HepG2 (cell line): Measurements from ENCODE around the gene GUCY1A2. TPM values are rescaled to one million over a fixed set of nuclear protein-coding genes. Genes with fewer than 3 reads are reported as not detected.

Experiments used
- ARNTL ChIP-seq: sonication (generic); formaldehyde crosslinking; IDR thresholded peaks from 2 replicates; pipeline ENCODE4 v1.4.0; 2020; ENCODE audit warnings: mild to moderate bottlenecking, missing genetic modification reagents
- JARID2 ChIP-seq: sonication (generic); formaldehyde crosslinking; IDR thresholded peaks from 2 replicates; pipeline ENCODE4 v1.8.1; 2023; ENCODE audit warnings: missing genetic modification reagents, inconsistent platforms; ENCODE audit not compliant: insufficient replicate concordance
- JDP2 ChIP-seq: sonication (generic); formaldehyde crosslinking; IDR thresholded peaks from 2 replicates; pipeline ENCODE4 v1.8.1; 2022; ENCODE audit warnings: missing genetic modification reagents, borderline replicate concordance
- MED1 ChIP-seq: sonication (generic); formaldehyde crosslinking; IDR thresholded peaks from 2 replicates; pipeline ENCODE4 v1.4.0; 2020; ENCODE audit warnings: missing genetic modification reagents
- MZF1 ChIP-seq: sonication (generic); formaldehyde crosslinking; IDR thresholded peaks from 2 replicates; pipeline ENCODE4 v1.8.1; 2023; ENCODE audit warnings: mild to moderate bottlenecking, missing genetic modification reagents, borderline replicate concordance
- PAF1 ChIP-seq: IDR thresholded peaks from 2 replicates; pipeline ENCODE4 v1.6.1; 2016; ENCODE audit warnings: missing genetic modification reagents, missing compliant biosample characterization
- TRIM24 ChIP-seq: sonication (generic); formaldehyde crosslinking; IDR thresholded peaks from 2 replicates; pipeline ENCODE4 v1.8.0; 2022; ENCODE audit warnings: mild to moderate bottlenecking, missing genetic modification reagents
- ZNF335 ChIP-seq: sonication (generic); formaldehyde crosslinking; IDR thresholded peaks from 2 replicates; pipeline ENCODE4 v1.4.0; 2020; ENCODE audit warnings: missing genetic modification reagents
- ZNF878 ChIP-seq: sonication (generic); formaldehyde crosslinking; IDR thresholded peaks from 2 replicates; pipeline ENCODE4 v1.8.1; 2023; ENCODE audit warnings: mild to moderate bottlenecking, missing genetic modification reagents, moderate library complexity
- polyA plus RNA-seq, 8 experiments: library from polyadenylated mRNA; depleted of rRNA in 3 of 8; stranded (reverse) in 7 of 8; unstranded in 1 of 8; fragments of >200 nt; fragmentation: Illumina TruSeq in 4 of 8; extraction: Trizol in 4 of 8; gene quantifications; 2 replicates each; pipeline versions ENCODE4 v1.2.1 to v1.2.3, GENCODE V29; 2011 to 2016; ENCODE audit warnings: low read depth in 4 of 8, missing spikeins in 1 of 8, mixed read lengths in 1 of 8; ENCODE audit not compliant: insufficient read depth in 1 of 8
- total RNA-seq, 5 experiments: library from RNA; depleted of rRNA; stranded (reverse); fragments of >200 nt; fragmentation: Illumina TruSeq; extraction: Trizol; gene quantifications; 2 replicates each; pipeline ENCODE4 v1.2.3, GENCODE V29; 2016; ENCODE audit warnings: low read depth in 1 of 5
- TF ChIP-seq, protein P1 (sequence below): sonication (generic); formaldehyde crosslinking; IDR thresholded peaks from 2 replicates; pipeline ENCODE4 v1.5.0; 2020; ENCODE audit warnings: missing genetic modification reagents
- TF ChIP-seq, protein P2 (sequence below): sonication (generic); formaldehyde crosslinking; conservative IDR thresholded peaks from 2 replicates; pipeline ENCODE4 v1.8.1; 2023; ENCODE audit warnings: missing genetic modification reagents
- TF ChIP-seq, protein P3 (sequence below): sonication (generic); formaldehyde crosslinking; IDR thresholded peaks from 2 replicates; pipeline ENCODE4 v1.5.0; 2020; ENCODE audit warnings: mild to moderate bottlenecking, missing genetic modification reagents

GUCY1A2 gene
- total and polyA plus RNA-seq, 2 of the 13 experiments (the other 11 are each of a cell fraction or from before 2014, with no cell fraction given) = 0.01 to 0.07 TPM

DNA sequence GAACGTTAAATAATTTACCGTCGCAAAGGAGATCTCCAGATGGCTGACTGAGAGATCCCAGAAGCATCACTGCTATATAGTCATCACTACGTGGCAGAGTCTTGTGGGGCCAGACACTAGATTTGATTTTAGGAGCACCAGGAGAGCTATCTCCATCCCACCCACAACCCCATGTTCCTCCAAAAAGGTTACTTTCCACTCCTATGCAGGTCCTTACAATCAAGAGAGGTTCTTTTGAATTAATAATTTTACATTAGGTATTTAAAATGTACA is 19.4 kb downstream of the GUCY1A2 start (continued):
- TF ChIP-seq, protein P1, sequence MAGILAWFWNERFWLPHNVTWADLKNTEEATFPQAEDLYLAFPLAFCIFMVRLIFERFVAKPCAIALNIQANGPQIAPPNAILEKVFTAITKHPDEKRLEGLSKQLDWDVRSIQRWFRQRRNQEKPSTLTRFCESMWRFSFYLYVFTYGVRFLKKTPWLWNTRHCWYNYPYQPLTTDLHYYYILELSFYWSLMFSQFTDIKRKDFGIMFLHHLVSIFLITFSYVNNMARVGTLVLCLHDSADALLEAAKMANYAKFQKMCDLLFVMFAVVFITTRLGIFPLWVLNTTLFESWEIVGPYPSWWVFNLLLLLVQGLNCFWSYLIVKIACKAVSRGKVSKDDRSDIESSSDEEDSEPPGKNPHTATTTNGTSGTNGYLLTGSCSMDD (CRISPR knock-in tag) = no peak
- TF ChIP-seq TRIM24 (CRISPR knock-in tag) = no peak
- no peak for TF ChIP-seq ZNF335 (CRISPR knock-in tag)
- TF ChIP-seq JARID2 (CRISPR knock-in tag) = no peak
- no peak for TF ChIP-seq PAF1 (CRISPR knock-in tag)
- TF ChIP-seq JDP2 (CRISPR knock-in tag) = no peak
- TF ChIP-seq MZF1 (CRISPR knock-in tag) = no peak
- TF ChIP-seq ZNF878 (CRISPR knock-in tag) = no peak
- no peak for TF ChIP-seq MED1 (CRISPR knock-in tag)
- TF ChIP-seq ARNTL (CRISPR knock-in tag) = no peak
- TF ChIP-seq, protein P2, sequence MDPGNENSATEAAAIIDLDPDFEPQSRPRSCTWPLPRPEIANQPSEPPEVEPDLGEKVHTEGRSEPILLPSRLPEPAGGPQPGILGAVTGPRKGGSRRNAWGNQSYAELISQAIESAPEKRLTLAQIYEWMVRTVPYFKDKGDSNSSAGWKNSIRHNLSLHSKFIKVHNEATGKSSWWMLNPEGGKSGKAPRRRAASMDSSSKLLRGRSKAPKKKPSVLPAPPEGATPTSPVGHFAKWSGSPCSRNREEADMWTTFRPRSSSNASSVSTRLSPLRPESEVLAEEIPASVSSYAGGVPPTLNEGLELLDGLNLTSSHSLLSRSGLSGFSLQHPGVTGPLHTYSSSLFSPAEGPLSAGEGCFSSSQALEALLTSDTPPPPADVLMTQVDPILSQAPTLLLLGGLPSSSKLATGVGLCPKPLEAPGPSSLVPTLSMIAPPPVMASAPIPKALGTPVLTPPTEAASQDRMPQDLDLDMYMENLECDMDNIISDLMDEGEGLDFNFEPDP (CRISPR knock-in tag) = no peak
- TF ChIP-seq, protein P3, sequence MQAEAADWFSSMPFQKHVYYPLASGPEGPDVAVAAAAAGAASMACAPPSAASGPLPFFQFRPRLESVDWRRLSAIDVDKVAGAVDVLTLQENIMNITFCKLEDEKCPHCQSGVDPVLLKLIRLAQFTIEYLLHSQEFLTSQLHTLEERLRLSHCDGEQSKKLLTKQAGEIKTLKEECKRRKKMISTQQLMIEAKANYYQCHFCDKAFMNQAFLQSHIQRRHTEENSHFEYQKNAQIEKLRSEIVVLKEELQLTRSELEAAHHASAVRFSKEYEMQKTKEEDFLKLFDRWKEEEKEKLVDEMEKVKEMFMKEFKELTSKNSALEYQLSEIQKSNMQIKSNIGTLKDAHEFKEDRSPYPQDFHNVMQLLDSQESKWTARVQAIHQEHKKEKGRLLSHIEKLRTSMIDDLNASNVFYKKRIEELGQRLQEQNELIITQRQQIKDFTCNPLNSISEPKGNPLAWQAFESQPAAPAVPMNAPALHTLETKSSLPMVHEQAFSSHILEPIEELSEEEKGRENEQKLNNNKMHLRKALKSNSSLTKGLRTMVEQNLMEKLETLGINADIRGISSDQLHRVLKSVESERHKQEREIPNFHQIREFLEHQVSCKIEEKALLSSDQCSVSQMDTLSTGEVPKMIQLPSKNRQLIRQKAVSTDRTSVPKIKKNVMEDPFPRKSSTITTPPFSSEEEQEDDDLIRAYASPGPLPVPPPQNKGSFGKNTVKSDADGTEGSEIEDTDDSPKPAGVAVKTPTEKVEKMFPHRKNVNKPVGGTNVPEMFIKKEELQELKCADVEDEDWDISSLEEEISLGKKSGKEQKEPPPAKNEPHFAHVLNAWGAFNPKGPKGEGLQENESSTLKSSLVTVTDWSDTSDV (CRISPR knock-in tag) = no peak
